ENCODE measurements around the gene KCNAB3.

The KCNAB3 gene

DNA sequence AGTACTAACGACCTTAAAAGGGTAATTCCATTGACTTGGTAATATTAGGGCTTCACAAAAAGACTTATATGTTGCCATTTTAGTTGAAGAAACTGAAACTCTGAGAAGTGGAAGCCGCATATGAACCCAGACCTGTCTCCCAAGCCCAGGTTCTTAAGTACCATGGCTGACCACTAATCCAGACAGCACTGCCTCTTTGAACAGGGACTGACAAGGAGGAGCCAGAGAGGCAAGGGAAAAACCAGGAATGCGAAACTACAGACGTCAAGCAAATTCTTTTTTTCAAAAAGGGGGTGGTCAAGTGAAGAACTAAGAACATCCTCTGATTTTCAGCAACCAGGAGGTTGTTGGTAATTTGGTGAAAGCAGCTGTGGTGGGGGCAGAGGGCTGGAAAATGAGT, 56.6 kb downstream of the KCNAB3 start:
- DNase-seq, result no peak

All from NCI-H510A (cell line).